Activated T-cell treated with anti-CD3 and anti-CD28 coated beads for 1 hour (primary cell): Measurements from ENCODE around the gene ASB16.

Experiments used
- DNase-seq: peaks from one replicate; pipeline ENCODE4 v3.0.0-alpha.2; 2020; ENCODE audit warnings: low read depth

The ASB16 gene

GRCh38 chr17:44210342-44211192, 40.1 kb downstream of the ASB16 start:
- peak; percentile 84 for DNase-seq

GRCh38 chr17:44211281-44212265, 41.1 kb downstream of the ASB16 start:
- DNase-seq: no peak

GRCh38 chr17:44212507-44213402, 42.3 kb downstream of the ASB16 start:
- no peak for DNase-seq

- DNase-seq: no peak
Measured at GRCh38 chr17:44213403-44214229, 43.1 kb downstream of the ASB16 start.

GRCh38 chr17:44214230-44214494, 43.7 kb downstream of the ASB16 start:
- no peak for DNase-seq

GRCh38 chr17:44214896-44215295, 44.4 kb downstream of the ASB16 start:
- no peak for DNase-seq

DNA sequence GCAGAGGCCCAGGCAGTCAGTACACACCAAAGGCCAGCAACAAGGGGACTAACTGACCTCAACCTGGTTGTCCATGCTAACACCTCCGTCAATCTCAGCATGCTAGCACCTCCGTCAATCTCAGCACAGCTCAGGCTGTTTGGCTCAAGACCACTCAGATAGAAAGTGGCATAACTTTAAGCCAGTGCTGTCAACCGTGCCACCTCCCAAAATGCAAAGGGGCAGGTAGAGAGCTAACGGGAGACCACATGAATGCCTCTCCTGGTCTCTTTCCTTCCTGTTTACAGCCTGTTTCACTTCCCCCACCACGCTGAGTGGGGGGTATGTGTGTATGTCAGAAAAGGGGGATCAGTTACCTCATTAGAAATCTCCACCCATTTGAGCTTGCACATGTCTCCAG, 45.7 kb downstream of the ASB16 start:
- no peak for DNase-seq

- no peak for DNase-seq
Measured at GRCh38 chr17:44216694-44217093, 46.2 kb downstream of the ASB16 start.

DNA sequence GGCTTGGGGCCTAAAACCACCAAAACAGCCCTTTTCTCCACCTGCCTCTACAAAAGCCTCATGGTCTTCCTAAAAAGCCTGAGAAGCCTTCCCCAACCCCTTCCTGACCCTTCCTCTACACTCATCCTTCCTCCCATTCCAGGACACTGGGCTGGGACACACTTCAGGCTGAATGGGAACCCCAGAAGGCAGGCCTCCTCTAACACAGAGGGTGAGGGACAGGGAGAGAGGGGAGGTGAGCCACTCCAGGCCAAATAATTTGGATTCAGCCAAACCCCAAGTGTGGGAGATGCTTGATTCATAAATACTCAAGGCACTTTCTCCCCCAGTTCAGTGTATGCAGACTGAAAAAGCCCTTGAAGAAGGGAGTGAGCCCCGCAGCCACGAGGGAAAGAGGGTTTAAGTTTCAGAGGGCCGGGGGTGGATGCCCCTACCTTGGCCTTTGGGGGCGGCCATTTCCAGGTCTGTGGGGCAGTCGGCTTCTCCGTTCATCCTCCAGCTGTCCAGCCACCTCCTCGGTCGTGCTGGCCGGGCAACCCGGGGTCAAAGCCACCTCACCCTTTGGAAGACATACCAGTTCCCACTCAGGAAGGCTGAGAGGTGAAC, 47.3 kb downstream of the ASB16 start:
- DNase-seq: no peak

DNA sequence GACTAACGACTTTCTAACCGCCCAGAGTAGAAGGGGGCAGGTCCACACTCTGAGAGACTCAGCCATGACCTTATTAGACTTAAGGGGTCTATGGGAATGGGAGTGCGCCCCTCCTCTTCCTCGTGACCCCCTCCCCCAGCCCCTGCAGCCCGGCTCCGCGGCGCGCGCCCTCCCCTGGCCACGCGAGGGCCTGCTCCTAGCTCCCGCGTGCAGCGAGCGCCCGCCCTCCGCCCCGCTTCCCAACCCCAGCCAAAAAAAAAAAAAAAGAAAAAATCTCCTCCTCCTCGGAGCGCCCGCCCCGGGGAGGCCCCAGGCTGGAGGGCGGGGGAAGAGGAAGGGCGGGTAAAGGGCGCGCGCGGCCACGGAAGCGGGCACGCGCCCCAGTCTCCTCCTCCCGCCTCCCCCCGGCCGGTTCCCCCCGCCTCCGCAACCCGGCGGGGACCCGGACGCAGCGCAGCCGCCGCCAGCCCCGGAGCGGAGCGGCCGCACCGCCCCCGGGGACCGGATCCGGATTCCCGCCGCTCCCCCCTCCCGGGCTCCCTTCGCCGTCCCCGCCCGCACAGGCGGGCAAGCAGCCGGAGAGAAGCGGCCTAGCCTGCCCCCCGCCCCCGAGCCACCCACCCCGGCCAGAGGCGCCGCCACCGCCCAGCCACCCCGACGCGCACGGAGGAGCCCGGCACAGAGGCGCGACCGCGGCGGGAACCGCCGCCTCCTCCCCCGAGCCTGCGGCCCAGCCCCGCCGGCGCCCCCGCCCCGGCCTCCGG, 48.0 kb downstream of the ASB16 start:
- peak; percentile 83 for DNase-seq

DNA sequence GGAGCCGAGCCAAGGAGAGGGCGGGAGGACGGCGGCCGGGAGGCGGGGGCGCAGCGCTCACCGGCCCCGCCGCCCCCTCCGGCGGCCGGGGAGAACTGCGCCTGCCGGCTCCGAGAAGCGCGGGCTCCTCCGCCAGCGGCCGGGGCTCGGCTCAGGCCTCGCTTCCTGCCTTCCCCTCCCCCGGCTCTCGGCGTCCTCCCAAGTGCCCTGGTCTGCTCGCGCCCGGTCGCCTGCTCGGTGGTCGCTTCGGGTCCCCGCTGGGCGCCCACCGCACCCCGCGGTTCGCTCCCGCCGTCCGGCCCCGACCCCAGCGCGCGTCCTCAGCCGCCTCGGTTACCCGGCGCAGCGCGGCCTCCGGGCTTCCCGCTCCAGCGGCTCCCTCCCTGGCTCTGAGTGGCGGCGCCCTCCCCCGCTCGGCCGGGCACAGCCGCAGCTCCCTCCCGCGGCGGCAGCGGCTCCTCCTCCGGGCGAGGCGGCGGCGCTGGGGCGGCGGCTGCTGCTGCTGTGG, 48.7 kb downstream of the ASB16 start:
- DNase-seq: peak; percentile 52

- DNase-seq: peak; percentile 62
Measured at GRCh38 chr17:44219616-44220212, 49.2 kb downstream of the ASB16 start, which contains the start of gene UBTF. Gene UBTF, minus strand, starts transcription at chr17:44219675. Its CDS starts 1,446 bp downstream, at chr17:44218229.

DNA sequence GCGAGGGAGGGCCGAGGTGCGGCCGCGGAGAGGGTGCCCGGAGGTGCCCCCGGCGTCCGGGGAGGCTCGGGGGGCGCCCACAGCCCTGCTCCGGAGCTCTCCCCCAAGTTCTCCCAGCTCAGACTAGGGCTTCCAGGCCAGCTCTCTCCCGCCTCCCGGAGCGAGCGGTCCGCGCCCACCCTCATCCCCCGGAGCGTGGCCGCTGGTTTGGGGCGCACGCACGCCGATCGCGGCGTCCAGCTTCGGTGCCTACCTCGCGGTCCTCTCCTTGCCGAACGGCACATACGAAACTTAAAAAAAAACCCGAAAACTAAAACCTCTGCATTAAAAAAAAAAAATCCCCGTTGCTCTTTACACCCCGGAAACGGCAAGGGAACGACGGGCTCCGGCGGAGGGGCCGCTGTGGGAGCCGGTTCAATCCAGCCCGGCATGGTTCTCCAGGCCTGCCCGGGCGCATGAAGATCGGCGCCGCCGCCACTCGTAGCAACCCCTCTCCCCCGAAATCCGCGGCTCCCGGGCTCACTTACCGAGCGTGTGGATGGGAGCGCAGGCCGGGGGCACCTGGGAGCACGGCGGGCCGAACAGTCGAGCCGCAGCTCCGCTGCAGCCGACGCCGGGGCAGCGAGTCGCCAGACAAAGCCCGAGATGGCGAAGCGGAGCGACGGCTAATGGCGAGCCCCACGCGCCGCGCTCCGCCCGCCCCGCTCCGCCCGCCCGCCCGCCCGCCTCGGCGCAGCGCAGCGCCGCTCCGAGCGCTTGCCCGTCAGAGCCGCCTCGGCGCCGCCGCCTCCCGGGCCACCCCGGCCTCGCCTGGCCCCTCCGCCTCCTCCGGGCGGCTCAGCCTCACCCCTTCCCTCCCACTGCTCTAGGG, 49.9 kb downstream of the ASB16 start:
- peak; percentile 39 for DNase-seq

DNA sequence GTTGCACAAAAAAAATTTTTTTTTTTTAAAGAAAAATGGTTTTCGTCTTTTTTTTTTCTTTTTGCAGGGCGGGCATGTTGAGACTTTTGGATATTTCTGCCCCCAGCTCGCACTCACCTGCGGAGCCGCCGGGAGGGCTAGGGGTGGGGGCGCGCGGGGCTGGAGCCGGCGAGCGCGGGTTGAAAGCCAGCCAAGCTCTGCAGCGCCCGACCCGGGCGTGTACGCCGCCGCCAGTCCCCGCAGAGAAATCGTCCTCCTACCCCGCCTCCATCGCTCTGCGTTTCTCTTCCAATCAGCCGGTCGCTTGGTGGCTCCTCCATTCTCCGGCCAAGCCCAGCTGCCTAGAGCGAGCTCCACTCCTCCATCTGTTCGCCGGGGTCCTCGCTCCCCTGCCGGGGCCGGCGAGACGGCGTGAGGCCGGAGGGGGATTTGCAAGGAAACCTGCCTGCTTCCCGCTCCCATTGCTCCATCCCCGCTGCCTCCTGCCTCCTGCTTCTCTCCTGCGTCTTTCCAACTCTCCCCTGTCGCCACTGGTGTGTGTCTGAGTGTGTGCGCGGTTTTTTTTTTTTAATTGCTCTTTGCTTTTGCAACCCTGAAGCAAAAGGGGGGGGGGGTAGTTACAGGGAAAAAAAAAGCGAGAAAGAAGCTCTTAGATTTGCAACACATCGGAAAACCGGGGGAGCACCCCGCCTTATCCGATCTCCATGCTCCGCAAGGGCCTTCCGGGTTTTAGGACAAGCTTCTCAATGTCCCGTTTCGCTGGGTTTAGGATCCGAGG, 50.8 kb downstream of the ASB16 start:
- peak; percentile 42 for DNase-seq

DNA sequence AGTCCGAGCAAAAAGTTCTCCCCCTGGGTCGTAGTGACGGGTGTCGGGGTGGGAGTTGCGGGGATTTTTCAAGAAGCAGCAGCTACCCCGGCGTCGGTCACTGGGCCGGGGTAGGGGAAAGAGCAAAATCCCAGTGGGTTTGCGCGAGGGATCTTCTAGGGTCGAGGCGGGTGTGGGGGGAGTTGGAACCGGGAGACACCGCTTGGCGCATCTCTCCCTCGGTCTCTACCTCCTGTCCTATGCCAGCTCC, 51.3 kb downstream of the ASB16 start:
- DNase-seq: no peak

DNA sequence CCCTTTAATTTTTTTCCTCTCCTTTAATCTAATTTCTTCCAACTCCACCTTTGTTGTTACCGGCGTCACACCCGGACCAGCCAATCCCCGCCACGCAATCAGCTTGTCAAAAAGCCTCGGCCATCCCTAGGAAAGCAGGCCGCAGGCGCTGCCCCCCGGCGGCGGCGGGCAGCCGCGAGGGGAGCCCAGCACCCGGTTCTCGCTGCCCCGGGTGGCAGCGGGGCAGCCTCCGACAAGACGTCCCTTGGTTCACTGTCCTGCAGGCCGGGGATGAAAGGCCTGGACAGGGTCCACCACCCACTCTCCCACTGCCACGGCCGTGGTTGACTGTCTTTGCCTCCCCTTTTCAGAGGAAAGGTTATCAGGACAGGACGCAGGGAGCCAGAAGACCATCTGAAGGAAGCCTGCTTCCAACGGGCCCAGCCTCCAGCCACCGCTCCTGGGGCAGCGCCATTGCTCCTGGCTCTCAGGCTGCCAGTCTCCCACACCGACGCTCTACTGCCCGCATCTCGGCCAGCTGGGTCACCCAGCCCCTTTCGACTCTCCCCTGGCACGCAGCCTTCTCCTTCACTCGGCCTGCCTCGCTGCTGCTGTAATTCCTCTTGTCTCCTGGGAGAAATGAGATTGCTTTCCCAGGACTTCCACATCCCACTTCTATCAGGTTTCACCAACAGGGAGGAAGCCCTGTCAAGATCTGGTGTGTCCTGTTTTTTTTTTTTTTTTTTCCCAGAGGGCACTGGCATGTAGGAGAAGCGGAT, 51.8 kb downstream of the ASB16 start:
- no peak for DNase-seq

DNA sequence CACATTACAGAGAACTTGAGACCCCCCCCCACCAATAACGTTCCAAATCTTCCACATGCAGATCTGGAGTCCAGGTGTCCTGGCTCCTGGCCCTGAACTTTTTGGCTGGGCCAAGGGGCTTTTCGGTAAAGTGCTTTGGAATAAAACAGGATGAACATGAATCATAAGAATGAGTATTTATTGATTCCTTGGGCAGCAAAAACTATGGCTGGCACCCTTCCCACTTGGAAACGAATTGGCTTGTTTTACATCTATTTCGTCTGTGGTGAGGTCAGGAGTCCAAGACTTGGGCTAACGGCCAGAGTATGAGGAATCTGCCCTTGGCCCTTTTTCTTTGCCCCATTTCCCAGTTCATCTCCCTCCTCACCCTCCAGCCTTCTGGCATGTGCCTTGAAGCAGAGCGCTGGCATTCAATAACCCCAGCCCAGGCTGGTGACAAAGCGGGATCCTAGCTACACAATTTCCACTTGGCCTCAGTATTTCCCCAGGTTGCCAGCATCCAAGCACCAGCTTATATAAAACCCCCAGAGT, 53.1 kb downstream of the ASB16 start:
- no peak for DNase-seq
